Endothelial cell of umbilical vein (primary cell): Measurements from ENCODE around the gene RGS18. TPM values are rescaled to one million over a fixed set of nuclear protein-coding genes. Genes with fewer than 3 reads are reported as not detected.

Source experiments
- BruUV-seq: library from RNA; stranded (reverse); fragments of 400-500 nt; replicated peaks from 2 replicates; lab custom pipeline; 2021; lab: Mats Ljungman, UMichigan
- CTCF ChIA-PET: fragments of 300-600, 350-600 bp; sonication (Branson Sonifier 250); formaldehyde crosslinking; loops from one replicate; lab custom pipeline; 2021; ENCODE audit warnings: antibody characterized with exemption, inconsistent platforms; lab: Charles Lee
- POLR2A ChIA-PET: fragments of 300-600, 350-600 bp; sonication (Branson Sonifier 250); formaldehyde crosslinking; loops from one replicate; lab custom pipeline; 2021; ENCODE audit warnings: antibody characterized with exemption, inconsistent platforms; lab: Charles Lee
- DNase-seq: peaks from one replicate; pipeline ENCODE4 v3.0.0-alpha.2; 2011; ENCODE audit warnings: low read depth, low spot score
- FAIRE-seq: peaks from 2 replicates; lab custom pipeline; 2011; peaks lifted over from hg19 to GRCh38; lab: Jason Lieb, UNC
- H2AFZ ChIP-seq: 2 replicates; pipeline ENCODE4 v1.6.0; 2012; ENCODE audit warnings: low read depth, low read length, control low read depth, inconsistent platforms
- H3K27ac ChIP-seq: 2 replicates; pipeline ENCODE4 v1.5.1; 2011; ENCODE audit warnings: low read depth, mild to moderate bottlenecking, control low read depth, low read length, moderate library complexity; ENCODE audit not compliant: insufficient read depth
- H3K27me3 ChIP-seq, 2 experiments: 2 replicates each; pipeline versions ENCODE4 v1.6.0 to v1.6.1; 2011; ENCODE audit warnings: low read length in 2 of 2, mixed read lengths in 1 of 2; ENCODE audit not compliant: control insufficient read depth in 2 of 2, insufficient read depth in 2 of 2
- H3K36me3 ChIP-seq, 2 experiments: 2 replicates in 1 of 2; 3 replicates in 1 of 2; pipeline ENCODE4 v1.5.1; 2011; ENCODE audit warnings: low read length in 2 of 2, mild to moderate bottlenecking in 1 of 2, moderate library complexity in 1 of 2; ENCODE audit not compliant: control insufficient read depth in 2 of 2, insufficient read depth in 2 of 2; ENCODE audit errors: extremely low read depth in 1 of 2
- H3K4me1 ChIP-seq: 3 replicates; pipeline ENCODE4 v1.5.1; 2011; ENCODE audit warnings: mild to moderate bottlenecking, low read length; ENCODE audit not compliant: control insufficient read depth, insufficient read depth; ENCODE audit errors: extremely low read depth
- H3K4me2 ChIP-seq: 2 replicates; pipeline ENCODE4 v1.6.1; 2011; ENCODE audit warnings: low read length, control low read depth, mixed read lengths; ENCODE audit not compliant: insufficient read depth
- H3K4me3 ChIP-seq, 3 experiments: fragments of 200-600 bp in 1 of 3; sonication (generic), shearing (Covaris generic) in 1 of 3; replicated peaks in 1 of 3; 2 replicates each; pipeline ENCODE4 v1.5.1; 2011 to 2016; ENCODE audit warnings: control low read depth in 3 of 3, low read length in 3 of 3, mild to moderate bottlenecking in 2 of 3, inconsistent platforms in 1 of 3, low read depth in 1 of 3, moderate library complexity in 1 of 3; ENCODE audit not compliant: insufficient read depth in 1 of 3
- H3K79me2 ChIP-seq: 2 replicates; pipeline ENCODE4 v1.6.0; 2012; ENCODE audit warnings: low read length, inconsistent platforms; ENCODE audit not compliant: control insufficient read depth, insufficient read depth
- H3K9ac ChIP-seq: replicated peaks from 2 replicates; pipeline ENCODE3; 2011; ENCODE audit warnings: low read length, control low read depth; ENCODE audit not compliant: insufficient read depth; ENCODE audit errors: extremely low read depth
- H3K9me1 ChIP-seq: replicated peaks from 3 replicates; pipeline ENCODE4 v1.6.0; 2011; ENCODE audit warnings: mild to moderate bottlenecking, low read length; ENCODE audit not compliant: control insufficient read depth, insufficient read depth; ENCODE audit errors: extremely low read depth
- H3K9me3 ChIP-seq: replicated peaks from 2 replicates; pipeline ENCODE4 v1.5.1; 2012; ENCODE audit warnings: low read length, inconsistent platforms; ENCODE audit not compliant: control insufficient read depth, insufficient read depth
- H4K20me1 ChIP-seq: replicated peaks from 2 replicates; pipeline ENCODE3; 2011; ENCODE audit warnings: mild to moderate bottlenecking, low read length; ENCODE audit not compliant: control insufficient read depth, insufficient read depth; ENCODE audit errors: extremely low read depth
- EZH2 ChIP-seq: IDR thresholded peaks from 2 replicates; pipeline ENCODE4 v1.6.1; 2012; ENCODE audit warnings: borderline replicate concordance, low read depth, mild to moderate bottlenecking, moderate library complexity, low read length, inconsistent platforms; ENCODE audit not compliant: severe bottlenecking
- FOS ChIP-seq: IDR thresholded peaks from 2 replicates; pipeline ENCODE4 v1.6.1; 2011; ENCODE audit warnings: mild to moderate bottlenecking, low read length, moderate library complexity, borderline replicate concordance; ENCODE audit not compliant: insufficient read depth
- GATA2 ChIP-seq: IDR thresholded peaks from 2 replicates; pipeline ENCODE4 v1.7.0; 2011; ENCODE audit warnings: low read depth, mild to moderate bottlenecking, moderate library complexity, mixed read lengths, low read length; ENCODE audit not compliant: insufficient read length, insufficient read depth
- JUN ChIP-seq: IDR thresholded peaks from 2 replicates; pipeline ENCODE4 v1.6.1; 2011; ENCODE audit warnings: borderline replicate concordance, low read depth; ENCODE audit not compliant: insufficient read length, insufficient read depth
- MYC ChIP-seq: IDR thresholded peaks from one replicate; pipeline ENCODE4 v1.6.1; 2011; ENCODE audit warnings: mild to moderate bottlenecking, low read depth, low read length
- POLR2A ChIP-seq: IDR thresholded peaks from 2 replicates; pipeline ENCODE4 v1.6.1; 2012; ENCODE audit warnings: low read depth, mild to moderate bottlenecking, control low read depth, low read length
- POLR2AphosphoS5 ChIP-seq: IDR thresholded peaks from 2 replicates; pipeline ENCODE4 v1.6.1; 2012; ENCODE audit warnings: low read depth, mild to moderate bottlenecking, control low read depth, low read length, moderate library complexity; ENCODE audit not compliant: insufficient read depth
- dilution Hi-C: fragments of 300-500 bp; cut with MboI; formaldehyde crosslinking; loops from one replicate; pipeline ENCODE4 v1.15.0; 2019; ENCODE audit warnings: low sequenced_read_pairs; ENCODE audit not compliant: extremely low pct_ligation_motif_present
- intact Hi-C: fragments of 100-400 bp; cut with micrococcal nuclease; formaldehyde crosslinking; loops from one replicate; pipeline ENCODE4 v1.10.0; 2022
- polyA plus RNA-seq, 4 experiments: library from polyadenylated mRNA; depleted of rRNA in 3 of 4; stranded (reverse) in 3 of 4; unstranded in 1 of 4; fragments of >200 nt; gene quantifications; 2 replicates each; pipeline versions ENCODE4 v1.2.1 to v1.2.3, GENCODE V29; 2011 to 2012; ENCODE audit warnings: missing spikeins in 1 of 4
- total RNA-seq: library from RNA; stranded (reverse); gene quantifications from 2 replicates; pipeline ENCODE4 v1.2.3, GENCODE V29; 2021
- TF ChIP-seq, protein P1 (sequence below), 2 donors: IDR thresholded peaks; 1 replicate in 1 of 2; 2 replicates in 1 of 2; pipeline ENCODE4 v1.5.1; 2011; ENCODE audit warnings: low read length in 2 of 2, mild to moderate bottlenecking in 2 of 2, moderate library complexity in 2 of 2, control low read depth in 1 of 2, inconsistent platforms in 1 of 2, low read depth in 1 of 2; ENCODE audit not compliant: insufficient read depth in 1 of 2; ENCODE audit errors: extremely low read depth in 1 of 2
- TF ChIP-seq, protein P2 (sequence below): IDR thresholded peaks from 2 replicates; pipeline ENCODE4 v1.6.1; 2011; ENCODE audit not compliant: insufficient read depth, insufficient read length

The RGS18 gene
- total and polyA plus RNA-seq, 2 donors (not counting 3 experiments of a cell fraction or from before 2014, with no cell fraction given), result not detected

DNA sequence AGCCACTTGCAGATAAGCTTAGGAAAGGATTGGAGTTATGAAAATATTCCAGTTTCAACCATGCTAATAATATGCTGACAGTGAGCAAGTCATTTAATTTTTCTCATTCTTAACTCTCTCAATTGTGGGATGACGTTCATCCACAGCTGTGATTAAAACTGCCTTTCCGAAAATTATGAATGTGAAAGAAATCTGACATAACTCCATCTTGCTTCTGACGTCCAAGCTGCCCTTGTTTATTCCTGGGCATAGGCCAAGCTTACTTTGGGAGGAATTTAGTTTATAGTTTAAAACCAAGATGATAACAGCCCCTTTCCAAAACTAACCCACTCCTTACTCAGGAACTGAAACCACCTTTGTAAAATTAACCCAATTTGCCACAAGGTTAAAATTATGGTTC, 11.0 kb upstream of the RGS18 start:
- ChIA-PET POLR2A (no interaction called here), CTCF (no interaction called here)
- H3K27me3 ChIP-seq, result no peaks in the 10 kb centered on the region
- DNase-seq, result no peak
- FAIRE-seq, result no peak
- H3K27ac ChIP-seq, result no peak overlapping the region
- no peak for TF ChIP-seq MYC
- TF ChIP-seq POLR2AphosphoS5, result no peak
- no peak for TF ChIP-seq JUN
- TF ChIP-seq EZH2, result no peak
- no peak for TF ChIP-seq POLR2A
- TF ChIP-seq FOS, result no peak
- dilution Hi-C loops, result no loop called here
- no peak overlapping the region for H3K4me2 ChIP-seq
- H3K9me3 ChIP-seq, result no peaks in the 10 kb centered on the region
- no peak overlapping the region for H3K4me3 ChIP-seq
- intact Hi-C loops, result no loop called here
- no peaks in the 10 kb centered on the region for H4K20me1 ChIP-seq
- H3K9ac ChIP-seq, result no peak overlapping the region
- no peaks in the 10 kb centered on the region for H3K79me2 ChIP-seq
- H3K4me1 ChIP-seq, result no peaks in the 10 kb centered on the region
- H3K36me3 ChIP-seq, result no peaks in the 10 kb centered on the region
- no peaks in the 10 kb centered on the region for H3K9me1 ChIP-seq
- no peak overlapping the region for H2AFZ ChIP-seq
- no TSS peak for BruUV-seq

DNA sequence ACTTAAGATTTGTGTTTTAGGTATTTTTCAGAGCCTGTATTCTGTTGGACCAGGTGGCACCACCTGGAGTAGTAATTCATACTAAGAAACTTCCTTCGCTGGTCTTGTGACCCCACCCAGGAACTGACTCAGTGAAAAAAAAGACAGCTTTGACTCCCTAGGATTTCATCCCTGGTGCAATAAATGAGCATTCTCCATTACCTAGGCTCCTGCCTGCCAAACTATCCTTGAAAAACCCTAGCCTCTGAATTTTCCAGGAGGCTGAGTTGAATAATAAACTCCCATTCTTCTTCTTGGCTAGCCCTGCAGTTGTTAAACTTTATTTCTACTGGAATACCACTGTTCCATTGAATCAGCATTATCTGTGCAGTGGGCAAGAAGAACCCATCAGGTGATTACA, 10.6 kb upstream of the RGS18 start:
- Histone ChIP-seq H3K9me3 (no peaks in the 10 kb centered on the region), H3K79me2 (no peaks in the 10 kb centered on the region), H3K27ac (no peak overlapping the region), H3K9me1 (no peaks in the 10 kb centered on the region), H3K4me2 (no peak overlapping the region), H3K4me1 (no peaks in the 10 kb centered on the region), H3K36me3 (no peaks in the 10 kb centered on the region), H3K9ac (no peak overlapping the region), H3K4me3 (no peak overlapping the region), H3K27me3 (no peaks in the 10 kb centered on the region), H4K20me1 (no peaks in the 10 kb centered on the region), H2AFZ (no peak overlapping the region)
- TF ChIP-seq POLR2AphosphoS5 (no peak), JUN (no peak), EZH2 (no peak), FOS (no peak), POLR2A (no peak), MYC (no peak), GATA2 (no peak)
- TF ChIP-seq, protein P1, sequence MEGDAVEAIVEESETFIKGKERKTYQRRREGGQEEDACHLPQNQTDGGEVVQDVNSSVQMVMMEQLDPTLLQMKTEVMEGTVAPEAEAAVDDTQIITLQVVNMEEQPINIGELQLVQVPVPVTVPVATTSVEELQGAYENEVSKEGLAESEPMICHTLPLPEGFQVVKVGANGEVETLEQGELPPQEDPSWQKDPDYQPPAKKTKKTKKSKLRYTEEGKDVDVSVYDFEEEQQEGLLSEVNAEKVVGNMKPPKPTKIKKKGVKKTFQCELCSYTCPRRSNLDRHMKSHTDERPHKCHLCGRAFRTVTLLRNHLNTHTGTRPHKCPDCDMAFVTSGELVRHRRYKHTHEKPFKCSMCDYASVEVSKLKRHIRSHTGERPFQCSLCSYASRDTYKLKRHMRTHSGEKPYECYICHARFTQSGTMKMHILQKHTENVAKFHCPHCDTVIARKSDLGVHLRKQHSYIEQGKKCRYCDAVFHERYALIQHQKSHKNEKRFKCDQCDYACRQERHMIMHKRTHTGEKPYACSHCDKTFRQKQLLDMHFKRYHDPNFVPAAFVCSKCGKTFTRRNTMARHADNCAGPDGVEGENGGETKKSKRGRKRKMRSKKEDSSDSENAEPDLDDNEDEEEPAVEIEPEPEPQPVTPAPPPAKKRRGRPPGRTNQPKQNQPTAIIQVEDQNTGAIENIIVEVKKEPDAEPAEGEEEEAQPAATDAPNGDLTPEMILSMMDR (IDR thresholded peaks at IDR 0.05; ENCODE audit: extremely low read depth in 1 of 2, insufficient read depth in 1 of 2, low read depth in 1 of 2, low read length in 2 of 2), result no peak
- TF ChIP-seq, protein P2, sequence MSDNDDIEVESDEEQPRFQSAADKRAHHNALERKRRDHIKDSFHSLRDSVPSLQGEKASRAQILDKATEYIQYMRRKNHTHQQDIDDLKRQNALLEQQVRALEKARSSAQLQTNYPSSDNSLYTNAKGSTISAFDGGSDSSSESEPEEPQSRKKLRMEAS, result no peak
- dilution Hi-C loops, result no loop called here
- intact Hi-C loops, result no loop called here
- ChIA-PET CTCF (no interaction called here), POLR2A (no interaction called here)
- BruUV-seq, result no TSS peak
- FAIRE-seq, result no peak
- DNase-seq, result no peak
